Sigmoid colon (tissue), 4 donors: ENCODE results near the gene ZIC1.

ENCODE experiments used
- EP300 ChIP-seq, 4 donors: sonication (generic); formaldehyde crosslinking; IDR thresholded peaks; one replicate each; pipeline ENCODE4 v1.6.1; 2017; ENCODE audit warnings: antibody characterized with exemption in 4 of 4
- POLR2A ChIP-seq, 2 donors: fragments of 450-650 bp; IDR thresholded peaks; one replicate each; pipeline ENCODE4 v1.6.1; 2016; ENCODE audit warnings: antibody characterized with exemption in 2 of 2, mild to moderate bottlenecking in 2 of 2, moderate library complexity in 2 of 2
- POLR2AphosphoS5 ChIP-seq, 4 donors: sonication (generic); formaldehyde crosslinking; IDR thresholded peaks; one replicate each; pipeline ENCODE4 v1.6.1; 2017; ENCODE audit warnings: antibody characterized with exemption in 4 of 4
- TF ChIP-seq, protein P1 (sequence below), 4 experiments: fragments of 450-650 bp in 3 of 4; fragments of 200-600 bp in 1 of 4; IDR thresholded peaks; one replicate each; pipeline ENCODE4 v1.5.1; 2016 to 2019; ENCODE audit warnings: antibody characterized with exemption in 4 of 4, mild to moderate bottlenecking in 3 of 4, moderate library complexity in 2 of 4

- TF ChIP-seq, protein P1, sequence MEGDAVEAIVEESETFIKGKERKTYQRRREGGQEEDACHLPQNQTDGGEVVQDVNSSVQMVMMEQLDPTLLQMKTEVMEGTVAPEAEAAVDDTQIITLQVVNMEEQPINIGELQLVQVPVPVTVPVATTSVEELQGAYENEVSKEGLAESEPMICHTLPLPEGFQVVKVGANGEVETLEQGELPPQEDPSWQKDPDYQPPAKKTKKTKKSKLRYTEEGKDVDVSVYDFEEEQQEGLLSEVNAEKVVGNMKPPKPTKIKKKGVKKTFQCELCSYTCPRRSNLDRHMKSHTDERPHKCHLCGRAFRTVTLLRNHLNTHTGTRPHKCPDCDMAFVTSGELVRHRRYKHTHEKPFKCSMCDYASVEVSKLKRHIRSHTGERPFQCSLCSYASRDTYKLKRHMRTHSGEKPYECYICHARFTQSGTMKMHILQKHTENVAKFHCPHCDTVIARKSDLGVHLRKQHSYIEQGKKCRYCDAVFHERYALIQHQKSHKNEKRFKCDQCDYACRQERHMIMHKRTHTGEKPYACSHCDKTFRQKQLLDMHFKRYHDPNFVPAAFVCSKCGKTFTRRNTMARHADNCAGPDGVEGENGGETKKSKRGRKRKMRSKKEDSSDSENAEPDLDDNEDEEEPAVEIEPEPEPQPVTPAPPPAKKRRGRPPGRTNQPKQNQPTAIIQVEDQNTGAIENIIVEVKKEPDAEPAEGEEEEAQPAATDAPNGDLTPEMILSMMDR (IDR thresholded peaks at IDR 0.05), result no peak
- no peak for TF ChIP-seq POLR2AphosphoS5 (IDR thresholded peaks at IDR 0.05)
- TF ChIP-seq POLR2A (IDR thresholded peaks at IDR 0.05), result no peak
- TF ChIP-seq EP300 (IDR thresholded peaks at IDR 0.05), result no peak
Measured at GRCh38 chr3:147418808-147419701, 9.9 kb downstream of the ZIC1 start.
